Lower leg skin (tissue), 4 donors: ENCODE results near the gene PHPT1. TPM values are rescaled to one million over a fixed set of nuclear protein-coding genes. Genes with fewer than 3 reads are reported as not detected.

ENCODE experiments used
- DNase-seq, 2 donors: peaks; one replicate each; pipeline ENCODE4 v3.0.0-alpha.2; 2019; ENCODE audit warnings: low spot score in 2 of 2
- H3K4me3 ChIP-seq: fragments of 200-600 bp; sonication (generic); 2 replicates; pipeline ENCODE4 v1.5.1; 2017; ENCODE audit warnings: mild to moderate bottlenecking, low read depth; ENCODE audit not compliant: poor library complexity, severe bottlenecking
- POLR2A ChIP-seq, 2 donors: fragments of 450-650 bp; IDR thresholded peaks; one replicate each; pipeline ENCODE4 v1.6.1; 2016 to 2017; ENCODE audit warnings: antibody characterized with exemption in 2 of 2, mild to moderate bottlenecking in 1 of 2, moderate library complexity in 1 of 2
- WGBS, 2 donors: methylation state at CpG; one replicate each; pipeline ENCODE4 v1.1.5; 2018; 5-methylcytosine and 5-hydroxymethylcytosine counted together
- intact Hi-C: fragments of 100-400 bp; cut with DNase I; formaldehyde crosslinking; loops from one replicate; pipeline ENCODE4 v1.15.0; 2023; ENCODE audit warnings: low total_unique reads
- microRNA-seq, 2 donors: library from miRNA; unstranded; fragments of <30 nt; microRNA quantifications; one replicate each; pipeline ENCODE4, GENCODE V29; 2016; ENCODE audit warnings: borderline replicate concordance in 2 of 2, borderline number of aligned reads in 1 of 2
- total RNA-seq, 4 donors: library from RNA; depleted of rRNA; stranded (reverse); fragments of >200 nt; gene quantifications; one replicate each; pipeline ENCODE4 v1.1.0, GENCODE V29; 2016
- TF ChIP-seq, protein P1 (sequence below), 3 donors: fragments of 450-650 bp; IDR thresholded peaks; one replicate each; pipeline ENCODE4 v1.5.1; 2016; ENCODE audit warnings: antibody characterized with exemption in 3 of 3, mild to moderate bottlenecking in 3 of 3, moderate library complexity in 2 of 3

PHPT1 gene
- total RNA-seq, 4 donors from 2014 or later: 22.0 to 60.4 (median 48.7) TPM

DNA sequence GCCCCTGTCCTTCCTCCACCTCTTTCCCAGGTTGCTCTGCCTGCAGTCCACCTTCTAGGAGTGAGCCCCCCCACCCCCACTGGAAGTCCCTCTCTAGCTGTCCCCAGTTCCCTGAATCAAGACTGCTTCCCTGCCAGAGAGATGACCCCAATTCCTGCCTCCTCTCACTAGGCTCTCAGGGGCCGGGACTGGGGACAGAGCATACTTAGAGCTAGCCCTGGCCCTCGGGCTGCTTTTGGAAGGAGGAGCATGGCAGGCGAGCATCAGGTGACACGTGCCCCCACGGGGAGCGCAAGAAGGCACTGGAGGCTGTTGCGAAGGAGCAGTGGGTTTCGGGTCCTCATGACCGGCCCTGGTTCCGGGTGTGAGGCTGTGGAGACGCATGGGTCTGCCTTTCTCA lies 46.8 kb downstream of the PHPT1 start:
- TF ChIP-seq POLR2A (IDR thresholded peaks at IDR 0.05): no peak
- TF ChIP-seq, protein P1, sequence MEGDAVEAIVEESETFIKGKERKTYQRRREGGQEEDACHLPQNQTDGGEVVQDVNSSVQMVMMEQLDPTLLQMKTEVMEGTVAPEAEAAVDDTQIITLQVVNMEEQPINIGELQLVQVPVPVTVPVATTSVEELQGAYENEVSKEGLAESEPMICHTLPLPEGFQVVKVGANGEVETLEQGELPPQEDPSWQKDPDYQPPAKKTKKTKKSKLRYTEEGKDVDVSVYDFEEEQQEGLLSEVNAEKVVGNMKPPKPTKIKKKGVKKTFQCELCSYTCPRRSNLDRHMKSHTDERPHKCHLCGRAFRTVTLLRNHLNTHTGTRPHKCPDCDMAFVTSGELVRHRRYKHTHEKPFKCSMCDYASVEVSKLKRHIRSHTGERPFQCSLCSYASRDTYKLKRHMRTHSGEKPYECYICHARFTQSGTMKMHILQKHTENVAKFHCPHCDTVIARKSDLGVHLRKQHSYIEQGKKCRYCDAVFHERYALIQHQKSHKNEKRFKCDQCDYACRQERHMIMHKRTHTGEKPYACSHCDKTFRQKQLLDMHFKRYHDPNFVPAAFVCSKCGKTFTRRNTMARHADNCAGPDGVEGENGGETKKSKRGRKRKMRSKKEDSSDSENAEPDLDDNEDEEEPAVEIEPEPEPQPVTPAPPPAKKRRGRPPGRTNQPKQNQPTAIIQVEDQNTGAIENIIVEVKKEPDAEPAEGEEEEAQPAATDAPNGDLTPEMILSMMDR (IDR thresholded peaks at IDR 0.05): no peak
- H3K4me3 ChIP-seq: no peak overlapping the region
- 83 to 87% methylated on average over 8 to 11 of the region's 11 CpGs for WGBS, 2 donors
- intact Hi-C loops: no loop called here
- DNase-seq: no peak

DNA sequence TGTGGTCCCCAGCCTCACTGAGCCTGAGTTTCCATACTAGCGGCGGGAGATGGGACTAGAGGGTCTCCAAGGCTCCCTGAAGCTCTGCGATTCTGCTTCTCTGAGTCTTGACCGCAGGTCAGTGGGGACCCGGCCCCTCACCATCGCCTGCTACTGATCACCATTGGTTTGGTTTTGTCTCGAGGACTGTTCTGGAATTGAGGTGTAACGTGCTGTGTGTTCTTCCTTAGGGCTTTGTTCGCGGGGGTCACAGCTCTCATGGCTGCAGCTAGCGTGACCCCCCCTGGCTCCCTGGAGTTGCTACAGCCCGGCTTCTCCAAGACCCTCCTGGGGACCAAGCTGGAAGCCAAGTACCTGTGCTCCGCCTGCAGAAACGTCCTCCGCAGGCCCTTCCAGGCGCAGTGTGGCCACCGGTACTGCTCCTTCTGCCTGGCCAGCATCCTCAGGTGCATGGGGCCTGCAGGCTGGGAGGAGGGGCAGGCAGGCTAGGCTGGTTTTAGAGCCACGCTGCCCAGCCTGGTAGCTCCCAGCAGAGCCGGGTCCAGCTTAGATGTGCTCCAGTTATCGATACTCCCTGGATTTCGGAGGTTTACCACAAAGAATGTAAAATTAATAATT lies 49.4 kb downstream of the PHPT1 start:
- H3K4me3 ChIP-seq: no peak overlapping the region
- no peak for DNase-seq
- TF ChIP-seq, protein P1 (IDR thresholded peaks at IDR 0.05): no peak
- TF ChIP-seq POLR2A (IDR thresholded peaks at IDR 0.05): no peak
- 92 to 97% methylated on average over 13 to 21 of the region's 21 CpGs for WGBS, 2 donors
- intact Hi-C loops: no loop called here

DNA sequence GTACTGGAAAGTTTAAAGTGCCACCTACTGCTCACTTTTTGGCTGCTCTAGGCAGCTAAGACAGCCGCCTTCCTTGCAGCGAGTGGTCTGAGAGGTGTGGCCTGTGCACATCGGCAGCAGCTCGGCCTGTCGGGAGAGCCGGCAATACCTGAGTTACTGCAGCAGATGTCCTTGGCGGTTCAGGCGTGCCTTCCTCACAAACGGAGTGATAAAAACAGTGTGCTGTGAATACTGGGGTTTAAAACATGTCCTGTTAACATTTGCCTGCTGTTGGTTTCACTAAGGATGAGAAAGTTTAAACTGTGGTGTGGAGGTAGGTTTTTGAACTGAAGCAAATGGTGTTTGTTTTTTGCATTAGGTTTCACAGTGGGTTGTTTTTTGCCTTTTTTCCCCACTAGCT lies 50.0 kb downstream of the PHPT1 start:
- intact Hi-C loops: no loop called here
- DNase-seq: no peak
- 57 to 70% methylated on average over 9 of the region's 9 CpGs for WGBS, 2 donors
- TF ChIP-seq POLR2A (IDR thresholded peaks at IDR 0.05): no peak
- TF ChIP-seq, protein P1 (IDR thresholded peaks at IDR 0.05): no peak
- no peak overlapping the region for H3K4me3 ChIP-seq

DNA sequence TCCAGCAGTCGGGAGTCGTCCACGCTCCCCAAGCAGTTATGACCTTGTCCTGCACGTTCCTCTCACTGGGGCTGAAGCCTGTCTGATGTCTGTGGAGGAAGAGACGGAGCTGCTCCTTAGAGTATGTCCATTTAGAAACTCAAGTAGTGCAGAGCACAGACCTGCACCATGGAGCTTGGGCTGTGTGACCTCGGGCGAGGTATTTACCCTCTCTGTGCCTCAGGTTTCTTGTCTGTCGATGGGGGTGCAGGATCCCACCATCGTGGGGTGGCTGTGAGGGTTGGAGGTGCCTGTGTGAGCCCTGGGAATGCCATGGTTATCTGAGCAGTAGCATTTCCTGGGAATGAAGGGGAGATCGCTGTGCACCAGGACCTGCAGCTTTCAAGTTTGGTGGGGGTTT lies 51.3 kb downstream of the PHPT1 start:
- H3K4me3 ChIP-seq: no peak overlapping the region
- no peak for DNase-seq
- WGBS, 2 donors: 86 to 95% methylated on average over 10 of the region's 10 CpGs
- intact Hi-C loops: no loop called here
- no peak for TF ChIP-seq POLR2A (IDR thresholded peaks at IDR 0.05)
- TF ChIP-seq, protein P1 (IDR thresholded peaks at IDR 0.05): no peak

Small RNA genes within 50 kb of the gene (microRNA-seq; reads per million reads assigned to microRNA genes)
- 0 reads per million in 2 donors for gene MIR4292
- 0 to 0.68 reads per million in 2 donors for gene MIR4479

Other genes with a start within 250 kb of the PHPT1 start
- 10 to 100 TPM; 27.8 to 62.2 (median 46.2) TPM for gene EGFL7, start 186.5 kb upstream of the PHPT1 start, total RNA-seq
- 10 to 100 TPM; 52.4 to 77.7 (median 63.5) TPM for gene AGPAT2, start 162.0 kb upstream of the PHPT1 start, total RNA-seq
- gene DIPK1B, start 136.8 kb upstream of the PHPT1 start, total RNA-seq: 10 to 100 TPM in 2 of 4 donors, 1 to 10 TPM in 2; 7.1 to 13.5 (median 9.5) TPM
- 1 to 10 TPM in 2 of 4 donors, under 1 TPM in 1, not detected in 1; 0.61 to 5.7 (median 1.7) TPM for gene LCN10, start 106.5 kb upstream of the PHPT1 start, total RNA-seq
- gene LCN6, start 100.9 kb upstream of the PHPT1 start, total RNA-seq: 1 to 10 TPM in 2 of 4 donors, not detected in 2; 6.3 to 7.3 TPM
- not detected for gene LCN8, start 91.2 kb upstream of the PHPT1 start, total RNA-seq
- gene LCN15, start 84.9 kb upstream of the PHPT1 start, total RNA-seq: not detected
- 100 to 1,000 TPM in 2 of 4 donors, 10 to 100 TPM in 2; 67.7 to 120 (median 91.3) TPM for gene TMEM141, start 58.1 kb upstream of the PHPT1 start, total RNA-seq
- 1 to 10 TPM in 3 of 4 donors, under 1 TPM in 1; 0.37 to 9.1 (median 2.0) TPM for gene CCDC183, start 53.1 kb upstream of the PHPT1 start, total RNA-seq
- gene RABL6, start 41.5 kb upstream of the PHPT1 start, total RNA-seq: 10 to 100 TPM; 47.8 to 75.1 (median 55.5) TPM
- 1 to 10 TPM; 1.4 to 2.9 (median 1.6) TPM for gene AJM1, start 6.9 kb upstream of the PHPT1 start, total RNA-seq
- 1 to 10 TPM in 3 of 4 donors, under 1 TPM in 1; 0.89 to 1.4 (median 1.4) TPM for gene MAMDC4, start 2.9 kb downstream of the PHPT1 start, total RNA-seq
- 100 to 1,000 TPM; 354 to 399 (median 376) TPM for gene EDF1, start 16.9 kb downstream of the PHPT1 start, total RNA-seq
- gene TRAF2, start 37.1 kb downstream of the PHPT1 start, total RNA-seq: 10 to 100 TPM; 13.2 to 16.7 (median 15.8) TPM
- gene FBXW5, start 95.3 kb downstream of the PHPT1 start, total RNA-seq: 100 to 1,000 TPM; 145 to 182 (median 154) TPM
- not detected for gene C8G, start 95.8 kb downstream of the PHPT1 start, total RNA-seq
- gene LCN12, start 102.9 kb downstream of the PHPT1 start, total RNA-seq: not detected
- gene PTGDS, start 128.1 kb downstream of the PHPT1 start, total RNA-seq: 10 to 100 TPM in 3 of 4 donors, 1 to 10 TPM in 1; 9.7 to 75.3 (median 14.8) TPM
- gene LCNL1, start 133.6 kb downstream of the PHPT1 start, total RNA-seq: under 1 TPM in 2 of 4 donors, not detected in 2; 0.36 to 0.37 TPM
- 10 to 100 TPM; 38.7 to 75.8 (median 58.2) TPM for gene PAXX, start 143.0 kb downstream of the PHPT1 start, total RNA-seq
- gene CLIC3, start 147.2 kb downstream of the PHPT1 start, total RNA-seq: 100 to 1,000 TPM; 114 to 328 (median 163) TPM
- gene ABCA2, start 178.8 kb downstream of the PHPT1 start, total RNA-seq: 10 to 100 TPM; 18.2 to 27.6 (median 23.7) TPM
- gene FUT7, start 182.7 kb downstream of the PHPT1 start, total RNA-seq: under 1 TPM in 2 of 4 donors, not detected in 2; 0.22 to 0.39 TPM
- gene NPDC1, start 196.8 kb downstream of the PHPT1 start, total RNA-seq: 10 to 100 TPM; 29.1 to 63.9 (median 56.1) TPM
- 10 to 100 TPM; 10.1 to 14.7 (median 12.1) TPM for gene ENTPD2, start 204.7 kb downstream of the PHPT1 start, total RNA-seq
- 10 to 100 TPM in 2 of 4 donors, 1 to 10 TPM in 2; 5.7 to 25.6 (median 13.7) TPM for gene SAPCD2, start 221.1 kb downstream of the PHPT1 start, total RNA-seq
- 10 to 100 TPM in 1 of 4 donors, 1 to 10 TPM in 3; 6.6 to 13.7 (median 7.9) TPM for gene UAP1L1, start 228.1 kb downstream of the PHPT1 start, total RNA-seq
- 10 to 100 TPM; 57.7 to 81.0 (median 61.8) TPM for gene MAN1B1, start 237.6 kb downstream of the PHPT1 start, total RNA-seq